ENCODE data around the gene DYNC1I1.

DYNC1I1 gene

GRCh38 chr7:96034940-96035727, 262.8 kb downstream of the DYNC1I1 start:
- DNase-seq = no peak

- no peak for DNase-seq
Measured at GRCh38 chr7:96040250-96040772, 268.0 kb downstream of the DYNC1I1 start.

GRCh38 chr7:96041171-96041570, 268.8 kb downstream of the DYNC1I1 start:
- no peak for DNase-seq

GRCh38 chr7:96045181-96045580, 272.8 kb downstream of the DYNC1I1 start:
- DNase-seq = no peak

GRCh38 chr7:96045919-96046318, 273.6 kb downstream of the DYNC1I1 start:
- no peak for DNase-seq

- no peak for DNase-seq
Measured at GRCh38 chr7:96052289-96052688, 279.9 kb downstream of the DYNC1I1 start.

- DNase-seq = no peak
Measured at GRCh38 chr7:96052860-96053470, 280.6 kb downstream of the DYNC1I1 start.

- no peak for DNase-seq
Measured at GRCh38 chr7:96055717-96056116, 283.4 kb downstream of the DYNC1I1 start.

- no peak for DNase-seq
Measured at GRCh38 chr7:96059075-96059474, 286.7 kb downstream of the DYNC1I1 start.

GRCh38 chr7:96061009-96061408, 288.7 kb downstream of the DYNC1I1 start:
- no peak for DNase-seq

GRCh38 chr7:96061844-96062243, 289.5 kb downstream of the DYNC1I1 start:
- DNase-seq = no peak

GRCh38 chr7:96067321-96067720, 295.0 kb downstream of the DYNC1I1 start:
- no peak for DNase-seq

- no peak for DNase-seq
Measured at GRCh38 chr7:96069401-96069800, 297.0 kb downstream of the DYNC1I1 start.

GRCh38 chr7:96074871-96075270, 302.5 kb downstream of the DYNC1I1 start:
- DNase-seq = no peak

GRCh38 chr7:96075510-96076349, 303.4 kb downstream of the DYNC1I1 start:
- DNase-seq = peak; percentile 69 to 86

- no peak for DNase-seq
Measured at GRCh38 chr7:96076350-96076707, 304.0 kb downstream of the DYNC1I1 start.

GRCh38 chr7:96080027-96080426, 307.7 kb downstream of the DYNC1I1 start:
- DNase-seq = no peak

- no peak for DNase-seq
Measured at GRCh38 chr7:96084881-96085553, 312.7 kb downstream of the DYNC1I1 start.

- DNase-seq = no peak
Measured at GRCh38 chr7:96085953-96086352, 313.6 kb downstream of the DYNC1I1 start.

- no peak for DNase-seq
Measured at GRCh38 chr7:96088579-96088978, 316.2 kb downstream of the DYNC1I1 start.

- DNase-seq = no peak
Measured at GRCh38 chr7:96089511-96089910, 317.2 kb downstream of the DYNC1I1 start.

GRCh38 chr7:96090756-96091155, 318.4 kb downstream of the DYNC1I1 start:
- DNase-seq = no peak

GRCh38 chr7:96093435-96093834, 321.1 kb downstream of the DYNC1I1 start:
- no peak for DNase-seq

Measured in Kasumi-1 (cell line).